HG03565 (cell line): ENCODE measurements around the gene MAP4K4.

Experiments
- ATAC-seq: cut with Tn5 transposase; IDR thresholded peaks from one replicate; pipeline ENCODE4 v1.9.1; 2021; ENCODE audit warnings: mild to moderate bottlenecking, moderate library complexity; ENCODE audit not compliant: unreplicated experiment

Gene MAP4K4

DNA sequence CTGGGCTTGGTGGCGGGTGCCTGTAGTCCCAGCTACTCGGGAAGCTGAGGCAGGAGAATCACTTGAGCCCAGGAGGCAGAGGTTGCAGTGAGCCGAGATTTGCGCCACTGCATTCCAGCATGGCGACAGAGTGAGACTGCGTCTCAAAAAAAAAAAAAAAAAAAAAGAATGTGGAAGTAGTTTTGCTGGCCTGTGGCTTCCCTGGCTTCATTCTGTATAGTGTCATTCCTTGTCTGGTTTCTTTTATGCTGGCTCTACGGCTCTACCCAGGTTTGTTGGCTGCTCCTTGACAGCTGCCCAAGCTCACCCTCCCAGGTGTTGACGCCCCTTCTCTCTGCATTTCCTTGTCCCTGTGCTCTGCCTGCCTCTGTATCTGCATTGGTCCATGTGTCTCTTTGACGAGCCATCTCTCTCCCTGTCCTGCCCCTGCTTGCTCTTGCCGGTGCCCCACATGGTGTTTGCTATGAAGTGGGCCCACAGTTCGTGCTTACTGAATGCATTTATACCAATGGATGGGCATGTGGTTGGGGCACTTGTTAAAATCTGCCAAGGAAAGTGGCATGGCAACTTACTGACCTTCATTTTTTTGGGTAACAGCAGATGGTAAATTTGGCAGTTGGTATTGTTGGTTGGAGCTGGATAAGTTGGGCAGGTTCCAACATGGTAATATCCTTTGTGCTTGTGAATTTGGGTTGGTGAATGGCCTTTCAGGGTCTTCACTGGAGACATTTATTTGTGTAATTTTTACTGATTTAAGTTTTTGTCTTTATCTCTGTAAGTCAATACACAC is 113.9 kb downstream of the MAP4K4 start:
- ATAC-seq = no peak

DNA sequence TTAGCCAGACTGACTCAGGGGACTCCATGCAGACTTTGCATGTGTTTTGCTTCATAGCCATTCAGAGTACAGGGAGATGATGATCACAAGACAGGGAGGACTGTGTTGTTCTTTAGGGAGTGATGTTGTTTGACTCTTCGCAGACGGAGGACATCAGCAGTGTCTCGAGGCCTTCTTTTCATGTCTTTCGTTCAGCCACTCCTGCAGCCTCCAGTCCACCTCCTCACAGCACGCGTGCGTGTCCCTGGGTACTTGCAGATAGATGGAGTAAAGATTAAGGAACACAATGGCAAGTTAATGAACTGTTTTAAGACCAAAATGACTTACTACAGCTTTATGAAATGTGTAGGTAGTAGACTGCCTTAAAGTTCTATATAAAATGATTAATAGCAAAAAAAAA is 114.7 kb downstream of the MAP4K4 start:
- no peak for ATAC-seq

DNA sequence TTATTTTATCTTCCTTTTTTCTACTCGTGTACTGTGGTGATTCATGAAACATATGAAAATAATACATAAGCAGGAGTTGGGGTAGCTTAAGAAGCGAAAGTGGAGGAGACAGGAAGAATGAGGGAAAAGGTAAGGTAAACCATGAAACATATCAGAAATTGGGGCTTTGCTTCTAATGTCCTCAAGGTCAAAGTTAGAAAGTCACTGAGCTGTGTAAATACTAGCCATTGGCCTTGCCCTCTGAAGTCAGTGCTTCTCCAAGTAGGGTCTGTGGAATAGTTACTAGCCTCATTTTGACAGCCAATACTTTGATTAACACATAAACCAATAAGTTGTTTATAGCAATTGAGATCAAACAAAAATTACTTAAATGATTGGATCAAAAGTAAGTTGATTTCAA is 117.2 kb downstream of the MAP4K4 start:
- ATAC-seq = no peak

DNA sequence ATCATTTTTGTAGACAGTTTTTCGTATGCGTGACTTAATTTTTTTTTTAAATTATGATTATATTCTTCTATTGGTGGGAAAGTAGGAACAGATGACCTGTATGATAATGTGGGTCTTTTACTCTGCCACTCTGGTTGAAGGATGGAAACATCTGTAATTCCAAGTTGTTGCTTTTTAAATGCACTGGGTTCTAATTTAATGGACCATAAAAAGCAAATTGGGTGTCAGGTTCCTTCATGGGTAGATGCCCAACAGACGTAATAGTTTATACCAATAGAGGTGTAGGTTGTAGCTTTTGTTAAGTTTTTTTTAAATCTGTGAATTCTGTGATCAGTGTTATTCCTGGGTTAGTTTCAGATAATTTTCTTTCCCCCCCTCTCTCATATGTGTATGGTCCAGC is 117.6 kb downstream of the MAP4K4 start:
- ATAC-seq = no peak

DNA sequence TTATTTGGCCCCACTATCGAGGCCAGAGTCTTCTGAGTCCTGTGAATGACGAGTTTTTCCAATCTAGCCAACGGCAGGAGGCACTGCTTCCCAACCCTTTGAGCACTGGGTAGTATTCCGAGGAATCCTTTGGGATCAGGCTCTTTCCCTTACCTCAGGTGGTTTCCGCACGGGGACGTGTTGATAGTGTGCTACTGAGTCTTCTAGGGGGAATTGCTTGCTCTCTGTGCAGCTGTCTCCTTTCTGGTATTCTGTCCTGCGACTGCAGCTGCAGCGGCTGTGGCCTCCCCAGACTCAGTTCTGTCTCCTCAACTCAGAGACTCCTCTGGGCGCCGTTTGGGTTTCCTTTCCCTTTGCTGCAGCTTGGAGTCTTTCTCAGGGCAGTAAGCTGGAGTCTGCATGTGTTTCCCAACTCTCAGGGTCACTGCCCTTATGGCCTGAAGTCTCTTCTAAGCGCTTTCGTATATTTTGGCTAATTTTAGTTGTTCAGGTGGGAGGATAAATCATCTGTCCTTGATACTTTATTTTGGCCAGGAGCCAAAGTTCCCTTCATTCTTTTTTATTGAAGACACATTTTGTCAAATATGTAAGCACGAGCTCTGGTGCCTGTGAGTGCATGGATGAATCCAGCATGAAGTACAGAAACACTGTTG is 118.4 kb downstream of the MAP4K4 start:
- ATAC-seq = no peak

DNA sequence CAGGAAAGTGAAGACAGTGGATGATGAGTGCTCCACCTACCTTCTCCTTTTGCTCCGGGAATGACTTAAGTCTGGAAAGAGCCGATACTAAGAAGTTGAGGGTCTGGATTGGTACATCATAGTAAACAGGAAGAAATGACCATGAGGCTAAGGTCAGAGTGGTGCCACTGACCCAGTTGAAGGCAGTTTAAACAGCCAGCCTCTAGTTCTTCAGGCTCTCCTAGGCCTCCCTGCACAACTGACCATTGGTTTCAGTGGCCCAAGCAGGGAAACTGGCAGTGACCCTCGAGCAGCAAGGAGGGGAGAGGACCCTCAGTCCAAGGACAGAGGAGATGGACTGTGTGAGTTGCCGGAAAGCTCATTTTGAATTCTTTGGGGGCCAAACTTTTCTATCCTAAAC is 119.1 kb downstream of the MAP4K4 start:
- ATAC-seq = no peak

DNA sequence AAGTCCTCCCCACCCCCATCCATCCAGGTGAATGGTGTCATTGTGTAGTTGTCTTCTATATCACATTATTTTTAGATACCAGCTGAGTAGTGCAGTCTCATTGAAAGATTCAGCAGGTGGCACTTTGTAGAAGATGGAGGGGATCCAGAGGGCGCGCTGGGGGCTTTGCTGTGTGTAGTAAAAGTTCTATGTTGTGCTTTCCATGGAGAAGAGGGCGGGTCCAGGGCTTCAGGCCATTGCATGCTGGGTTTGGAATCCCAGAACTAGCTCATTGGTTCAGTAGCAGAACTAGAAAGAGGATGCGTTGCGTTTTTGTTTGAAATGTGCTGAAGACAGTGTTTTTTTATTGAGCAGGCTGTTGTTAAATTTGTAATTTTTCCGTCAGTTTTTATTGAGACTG is 120.0 kb downstream of the MAP4K4 start:
- no peak for ATAC-seq

DNA sequence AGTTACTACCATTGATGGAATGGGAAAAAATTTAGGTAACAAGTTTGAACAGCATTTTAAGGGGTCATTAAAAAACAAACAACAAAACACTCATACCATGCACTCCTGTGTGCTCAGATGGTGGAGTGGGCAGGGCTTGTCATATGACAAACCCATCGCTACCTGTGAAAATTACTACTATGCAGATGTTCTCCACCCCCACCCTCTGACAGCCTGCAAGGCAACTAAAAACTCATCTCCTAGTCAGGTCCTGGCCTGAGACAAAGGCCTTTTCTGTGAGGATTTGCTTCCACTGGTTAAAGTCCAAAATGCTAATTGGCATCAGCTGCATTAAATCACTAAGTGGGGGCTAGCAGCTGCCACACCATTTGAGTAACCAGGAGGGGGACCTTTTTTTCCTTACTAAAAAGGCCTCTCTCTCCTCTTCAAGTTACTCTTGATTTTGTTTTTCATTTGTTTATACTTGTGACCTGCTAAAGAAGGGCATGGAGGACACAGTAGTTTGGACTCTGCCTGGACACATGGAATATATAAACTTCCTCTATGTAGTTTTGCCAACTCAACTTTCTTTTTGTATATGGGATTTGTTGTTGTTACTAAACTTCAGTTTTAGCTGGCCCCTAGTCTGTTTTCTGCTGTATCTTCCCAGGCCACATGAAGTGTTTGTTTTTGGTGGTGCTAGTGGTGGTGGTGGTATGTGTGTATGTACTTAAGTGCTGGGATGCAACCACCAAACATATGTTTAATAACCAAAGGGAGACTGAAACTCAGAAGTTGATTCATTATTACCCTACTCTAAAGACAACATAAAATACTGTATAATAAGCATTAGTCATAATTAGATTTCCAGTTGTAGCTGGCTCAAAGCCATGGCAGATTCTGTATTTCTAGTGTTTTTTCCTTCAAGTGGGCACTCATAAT is 121.3 kb downstream of the MAP4K4 start:
- no peak for ATAC-seq

DNA sequence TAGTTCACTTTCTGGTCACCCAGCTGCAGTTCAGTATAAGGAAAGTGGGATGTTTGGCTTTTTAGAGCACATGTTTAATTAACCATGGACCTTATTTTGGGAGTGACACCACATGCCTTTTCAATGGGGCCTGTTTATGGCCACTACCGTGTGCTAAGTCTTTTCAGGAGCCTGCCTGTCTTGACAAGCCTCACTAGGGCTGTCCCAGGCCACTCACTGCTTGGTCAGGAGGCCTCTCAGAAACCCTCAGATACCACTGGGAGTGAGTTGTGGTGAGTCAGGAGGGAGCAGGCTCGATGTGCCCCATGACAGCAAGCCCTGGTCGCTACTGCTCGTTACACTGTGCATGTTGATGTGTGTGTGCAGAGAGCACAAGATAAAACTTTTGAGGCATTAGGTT is 123.0 kb downstream of the MAP4K4 start:
- ATAC-seq = no peak

DNA sequence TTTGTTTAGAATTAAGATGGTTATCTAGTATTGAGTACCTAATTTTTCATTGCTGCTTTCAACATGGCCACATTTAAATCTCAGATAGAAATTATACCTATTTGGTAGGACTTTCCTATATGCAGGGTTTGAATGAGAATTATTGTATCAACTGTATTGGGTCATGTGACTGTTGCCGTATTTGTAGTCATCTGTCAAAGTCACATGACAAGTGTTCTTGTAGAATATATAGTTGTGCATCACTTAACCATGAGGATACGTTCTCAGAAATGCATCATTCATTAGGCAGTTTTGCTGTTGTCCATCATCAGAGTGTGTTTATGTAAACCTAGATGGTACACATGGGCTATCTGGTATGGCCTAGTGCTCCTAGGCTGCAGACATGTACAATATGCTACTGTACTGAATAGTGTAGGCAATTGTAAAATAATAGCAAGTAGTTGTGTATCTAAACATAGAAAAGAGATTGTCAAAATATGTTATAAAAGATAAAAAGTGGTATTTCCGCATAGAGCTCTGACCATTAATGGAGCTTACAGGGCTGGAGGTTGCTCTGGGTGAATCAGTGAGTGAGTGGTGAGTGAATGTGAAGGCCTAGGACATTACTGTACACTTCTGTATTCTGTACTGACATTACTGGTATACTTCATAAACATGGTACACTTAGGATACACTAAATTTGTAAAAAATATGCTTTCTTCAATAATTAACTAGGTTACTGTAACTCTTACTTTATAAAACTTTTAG is 123.7 kb downstream of the MAP4K4 start:
- no peak for ATAC-seq

DNA sequence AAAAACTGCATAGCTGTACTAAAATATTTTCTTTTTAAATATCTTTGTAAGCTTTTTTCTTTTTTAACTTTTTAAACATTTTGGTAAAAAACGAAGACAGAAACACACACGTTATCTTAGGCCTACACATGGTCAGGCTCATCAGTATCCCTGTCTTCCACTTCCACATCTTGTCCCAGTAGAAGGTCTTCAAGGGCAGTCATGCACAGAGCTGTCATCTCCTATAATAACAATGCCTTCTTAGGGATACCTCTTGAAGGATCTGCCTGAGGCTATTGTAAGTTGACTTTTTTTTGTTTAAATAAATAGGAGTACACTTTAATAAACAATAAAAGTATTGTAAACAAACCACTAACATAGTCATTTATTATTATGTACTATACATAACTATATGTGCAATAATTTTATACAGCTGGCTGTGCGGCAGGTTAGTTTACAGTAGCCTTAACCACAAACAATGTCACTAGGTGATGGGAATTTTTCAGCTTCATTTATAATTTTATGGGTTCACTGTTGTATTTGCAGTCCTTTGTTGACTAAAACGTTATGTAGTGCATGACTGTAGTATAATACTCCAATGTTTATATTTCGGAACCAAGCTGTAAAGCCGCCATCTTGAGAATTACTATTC is 124.4 kb downstream of the MAP4K4 start:
- no peak for ATAC-seq

DNA sequence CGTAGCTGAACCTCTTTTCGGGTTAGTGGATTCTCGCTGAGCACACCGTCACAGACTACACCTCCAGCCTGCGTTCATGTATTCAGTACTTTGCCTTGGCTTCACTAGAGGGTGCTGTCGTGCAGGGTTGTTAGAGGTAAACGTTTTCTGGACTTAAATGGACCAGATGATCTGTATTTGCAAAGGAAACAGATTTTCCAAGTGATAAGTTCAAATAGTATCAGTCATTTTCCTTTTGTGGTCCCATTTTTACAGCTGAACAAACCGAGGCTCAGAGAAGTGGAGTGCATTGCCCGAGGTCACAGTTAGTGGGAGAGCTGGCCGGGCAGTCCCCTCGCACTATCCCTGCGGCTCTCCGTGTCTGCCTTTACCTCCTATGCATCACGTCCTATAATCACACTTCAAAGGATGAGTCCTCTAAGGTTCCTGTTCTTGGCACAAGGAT is 125.9 kb downstream of the MAP4K4 start:
- no peak for ATAC-seq

DNA sequence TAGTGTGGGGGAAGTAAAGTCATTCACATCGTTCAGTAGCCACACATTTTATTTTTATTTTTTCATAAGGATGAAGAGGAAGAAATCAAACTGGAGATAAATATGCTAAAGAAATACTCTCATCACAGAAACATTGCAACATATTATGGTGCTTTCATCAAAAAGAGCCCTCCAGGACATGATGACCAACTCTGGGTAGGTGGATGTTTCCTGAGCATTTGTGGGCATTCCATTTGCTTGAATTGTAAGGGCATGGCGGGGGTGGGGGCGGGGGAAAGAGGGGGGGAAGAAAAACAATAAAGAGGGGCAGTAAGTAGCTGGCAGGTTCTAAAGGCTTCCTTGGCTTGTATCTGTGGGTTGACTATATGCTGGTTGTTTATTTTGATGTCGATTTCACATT is 126.4 kb downstream of the MAP4K4 start:
- no peak for ATAC-seq

DNA sequence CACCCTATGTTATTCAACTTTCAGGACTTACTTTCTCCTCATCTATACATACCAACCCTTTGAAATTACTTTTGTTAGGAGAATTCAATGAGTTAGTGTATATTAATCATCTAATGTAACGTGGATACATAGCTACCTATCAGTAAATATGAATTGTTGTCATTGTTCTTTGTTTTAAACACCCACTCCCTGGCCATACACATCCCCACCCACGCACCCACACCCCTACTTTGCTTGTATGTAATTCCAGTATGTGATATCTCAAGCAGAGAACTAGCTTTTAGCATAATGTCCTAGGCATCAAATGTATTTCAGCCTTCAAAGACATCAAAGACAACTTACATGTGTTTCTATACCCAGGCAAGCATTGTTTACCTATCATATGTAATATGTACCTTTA is 129.2 kb downstream of the MAP4K4 start:
- ATAC-seq = no peak

DNA sequence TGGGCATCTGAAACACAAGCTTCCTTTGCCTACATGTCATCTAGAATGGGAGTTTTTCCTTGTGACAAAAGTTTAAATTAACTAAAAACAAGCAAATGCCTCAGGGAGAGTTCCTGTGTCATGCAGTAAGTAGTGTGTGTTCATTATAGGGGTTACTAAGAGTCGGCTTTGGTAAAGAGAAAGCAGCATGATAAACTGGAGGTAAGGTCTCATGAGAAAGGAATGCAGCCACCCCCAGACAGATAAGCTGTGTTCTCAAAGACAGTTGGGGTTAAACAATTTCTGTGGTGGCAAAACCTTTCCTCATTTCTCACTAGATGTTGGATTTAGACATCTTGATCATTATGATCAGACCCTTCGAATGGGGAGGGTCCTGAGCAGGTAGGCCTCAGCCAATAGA is 129.7 kb downstream of the MAP4K4 start:
- ATAC-seq = no peak

DNA sequence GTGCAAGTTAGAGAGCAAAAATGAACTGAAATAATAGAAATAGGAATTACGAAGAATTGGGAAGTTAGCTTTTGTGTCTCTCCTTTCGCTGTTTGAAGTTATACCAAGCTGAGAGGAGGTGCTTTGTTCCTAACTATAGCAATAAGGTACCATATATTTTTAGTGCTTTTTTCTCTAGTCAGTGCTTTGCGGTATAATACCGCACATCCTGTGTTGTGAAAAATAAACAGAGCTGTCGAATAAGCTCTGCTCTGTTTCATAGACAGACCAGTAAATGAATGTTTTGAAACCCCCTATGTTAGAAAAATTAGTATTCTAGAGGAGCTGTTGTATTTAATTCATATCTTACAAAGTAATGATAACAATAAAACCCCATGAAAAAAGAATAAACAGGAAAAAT is 130.8 kb downstream of the MAP4K4 start:
- ATAC-seq = no peak

DNA sequence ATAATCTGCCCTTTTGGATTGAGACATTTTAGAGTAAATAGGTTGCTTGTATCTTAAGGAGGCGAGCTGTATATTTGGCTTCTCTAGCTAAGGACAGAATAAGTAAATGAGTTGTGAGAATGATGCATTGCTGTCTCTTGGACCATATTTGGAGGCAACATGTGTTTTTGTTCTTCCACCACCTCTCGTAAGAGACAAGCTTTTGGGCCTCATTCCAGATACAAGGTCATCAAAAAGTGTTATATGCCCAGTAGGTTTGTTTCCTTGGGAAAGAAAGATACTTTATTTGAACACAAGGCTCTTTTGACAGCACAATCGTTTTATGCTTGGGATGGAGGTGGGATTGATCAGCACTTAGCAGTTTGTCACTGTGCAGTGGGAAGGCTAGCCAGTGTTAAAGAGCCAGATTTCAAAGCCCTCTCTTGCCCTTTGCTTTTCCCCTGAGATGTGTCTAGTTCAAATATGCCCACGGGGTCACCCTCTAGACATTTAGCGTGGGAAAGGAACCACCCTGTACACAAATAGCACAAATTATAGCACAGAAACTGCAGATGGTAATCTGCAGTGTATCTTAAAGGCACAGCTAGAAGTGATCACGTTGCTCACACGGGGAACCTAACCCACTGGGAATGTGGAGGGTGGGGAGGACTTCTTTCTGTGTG is 131.3 kb downstream of the MAP4K4 start:
- no peak for ATAC-seq

DNA sequence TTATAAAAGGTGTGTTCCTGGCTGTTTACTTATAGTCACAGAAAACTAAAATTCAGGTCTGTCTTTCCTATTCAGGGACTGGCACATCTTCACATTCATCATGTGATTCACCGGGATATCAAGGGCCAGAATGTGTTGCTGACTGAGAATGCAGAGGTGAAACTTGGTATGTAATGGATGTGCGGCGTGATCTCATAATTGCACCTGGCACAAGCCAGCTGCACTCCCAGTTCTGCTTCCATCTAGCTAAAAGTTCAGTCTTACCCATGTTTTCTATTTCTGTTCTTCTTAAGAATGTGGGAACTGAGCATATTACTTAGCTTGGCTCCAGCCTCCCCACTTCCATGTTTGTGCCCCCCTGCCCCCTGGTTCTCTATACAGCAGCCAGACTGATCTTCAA is 131.9 kb downstream of the MAP4K4 start:
- ATAC-seq = no peak

DNA sequence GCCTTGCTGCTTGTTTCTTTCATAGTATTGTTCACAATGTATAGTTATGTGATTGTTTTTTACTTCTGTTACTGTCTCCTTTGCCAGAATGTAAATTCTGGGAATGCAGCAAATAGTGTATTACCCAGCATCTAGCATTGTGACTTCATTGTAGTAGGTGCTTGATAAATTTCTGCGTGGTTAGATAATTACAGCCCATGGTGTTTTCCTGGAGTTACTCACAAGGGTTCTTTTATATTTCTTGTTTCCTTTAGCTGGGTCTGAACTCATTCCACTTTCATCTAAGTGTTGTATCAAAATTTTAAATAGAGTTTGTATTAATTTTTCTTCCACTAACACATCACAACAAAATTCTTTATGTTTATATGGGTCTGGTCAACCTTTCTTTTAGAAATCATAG is 132.6 kb downstream of the MAP4K4 start:
- ATAC-seq = peak; percentile 13

DNA sequence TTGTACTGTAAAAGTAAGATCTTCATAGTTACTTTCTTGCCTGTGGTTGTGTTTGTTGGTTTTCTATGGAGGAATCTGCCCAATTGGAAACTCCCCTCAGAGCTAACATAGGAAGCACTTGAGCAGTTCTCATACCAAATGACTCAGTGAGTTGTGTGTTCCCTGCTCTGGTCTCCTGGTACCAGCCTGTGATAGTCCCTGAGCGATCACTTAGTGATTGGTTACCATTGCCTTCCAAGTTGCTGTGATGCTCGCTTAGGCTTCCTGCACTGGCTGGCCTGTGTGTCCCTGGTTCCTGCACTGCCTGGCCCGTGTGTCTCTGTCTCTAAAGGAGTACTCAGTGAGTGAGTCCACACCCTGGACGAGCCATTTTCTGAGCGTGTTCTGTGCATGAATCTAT is 133.0 kb downstream of the MAP4K4 start:
- peak; percentile 46 for ATAC-seq
